ENCODE measurements around the gene LYRM4.

DNA sequence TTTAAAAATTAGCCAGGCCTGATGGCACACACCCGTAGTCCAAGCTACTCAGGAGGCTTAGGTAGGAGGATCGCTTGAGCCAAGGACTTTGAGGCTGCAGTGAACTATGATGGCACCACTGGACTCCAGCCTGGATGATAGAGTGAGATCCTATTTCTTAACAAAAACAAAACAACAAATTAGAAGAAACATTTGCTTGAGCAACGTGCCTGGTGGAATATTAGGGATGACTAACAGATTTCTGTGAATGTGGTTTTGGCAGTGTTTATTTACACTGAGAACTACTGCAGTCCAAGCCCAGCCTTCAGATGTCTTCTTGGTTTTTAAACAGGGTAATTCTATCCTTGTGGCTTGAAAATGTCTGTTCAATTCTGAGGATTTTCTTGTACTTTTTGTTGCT lies 166.4 kb downstream of the LYRM4 start:
- TF ChIP-seq, protein P1, sequence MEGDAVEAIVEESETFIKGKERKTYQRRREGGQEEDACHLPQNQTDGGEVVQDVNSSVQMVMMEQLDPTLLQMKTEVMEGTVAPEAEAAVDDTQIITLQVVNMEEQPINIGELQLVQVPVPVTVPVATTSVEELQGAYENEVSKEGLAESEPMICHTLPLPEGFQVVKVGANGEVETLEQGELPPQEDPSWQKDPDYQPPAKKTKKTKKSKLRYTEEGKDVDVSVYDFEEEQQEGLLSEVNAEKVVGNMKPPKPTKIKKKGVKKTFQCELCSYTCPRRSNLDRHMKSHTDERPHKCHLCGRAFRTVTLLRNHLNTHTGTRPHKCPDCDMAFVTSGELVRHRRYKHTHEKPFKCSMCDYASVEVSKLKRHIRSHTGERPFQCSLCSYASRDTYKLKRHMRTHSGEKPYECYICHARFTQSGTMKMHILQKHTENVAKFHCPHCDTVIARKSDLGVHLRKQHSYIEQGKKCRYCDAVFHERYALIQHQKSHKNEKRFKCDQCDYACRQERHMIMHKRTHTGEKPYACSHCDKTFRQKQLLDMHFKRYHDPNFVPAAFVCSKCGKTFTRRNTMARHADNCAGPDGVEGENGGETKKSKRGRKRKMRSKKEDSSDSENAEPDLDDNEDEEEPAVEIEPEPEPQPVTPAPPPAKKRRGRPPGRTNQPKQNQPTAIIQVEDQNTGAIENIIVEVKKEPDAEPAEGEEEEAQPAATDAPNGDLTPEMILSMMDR (IDR thresholded peaks at IDR 0.05): no peak
- no peak for TF ChIP-seq EZH2 (IDR thresholded peaks at IDR 0.05; ENCODE audit: borderline replicate concordance, insufficient read depth, low read depth, low read length, poor library complexity, severe bottlenecking)
